IPS DF 6.9 (cell line): ENCODE measurements around the gene SLC10A7.

Source experiments
- DNase-seq: peaks from one replicate; pipeline ENCODE4 v3.0.0-alpha.2; 2013; ENCODE audit warnings: low read depth, low spot score
- H3K27ac ChIP-seq: one replicate; pipeline ENCODE4 v1.5.1; 2013; ENCODE audit warnings: low read length, control low read depth
- H3K27me3 ChIP-seq: 2 replicates; pipeline ENCODE4 v1.6.1; 2013; ENCODE audit warnings: mild to moderate bottlenecking, low read length; ENCODE audit not compliant: control insufficient read depth, insufficient read depth
- H3K36me3 ChIP-seq: 2 replicates; pipeline ENCODE4 v1.6.1; 2013; ENCODE audit warnings: low read length; ENCODE audit not compliant: control insufficient read depth, insufficient read depth
- H3K4me1 ChIP-seq: 2 replicates; pipeline ENCODE4 v1.6.1; 2013; ENCODE audit warnings: low read length; ENCODE audit not compliant: control insufficient read depth, insufficient read depth
- H3K4me3 ChIP-seq: 2 replicates; pipeline ENCODE4 v1.5.1; 2013; ENCODE audit warnings: mild to moderate bottlenecking, low read length
- H3K9me3 ChIP-seq: 2 replicates; pipeline ENCODE4 v1.6.1; 2013; ENCODE audit warnings: low read length, inconsistent platforms; ENCODE audit not compliant: control insufficient read depth, insufficient read depth
- WGBS: extraction: QIAGEN DNeasy Blood & Tissue Kit; methylation state at CpG from one replicate; pipeline ENCODE4 v1.1.7; 2013; ENCODE audit warnings: mixed read lengths, missing lambda C conversion rate; ENCODE audit not compliant: insufficient read length, insufficient coverage; 5-methylcytosine and 5-hydroxymethylcytosine counted together

The SLC10A7 gene

DNA sequence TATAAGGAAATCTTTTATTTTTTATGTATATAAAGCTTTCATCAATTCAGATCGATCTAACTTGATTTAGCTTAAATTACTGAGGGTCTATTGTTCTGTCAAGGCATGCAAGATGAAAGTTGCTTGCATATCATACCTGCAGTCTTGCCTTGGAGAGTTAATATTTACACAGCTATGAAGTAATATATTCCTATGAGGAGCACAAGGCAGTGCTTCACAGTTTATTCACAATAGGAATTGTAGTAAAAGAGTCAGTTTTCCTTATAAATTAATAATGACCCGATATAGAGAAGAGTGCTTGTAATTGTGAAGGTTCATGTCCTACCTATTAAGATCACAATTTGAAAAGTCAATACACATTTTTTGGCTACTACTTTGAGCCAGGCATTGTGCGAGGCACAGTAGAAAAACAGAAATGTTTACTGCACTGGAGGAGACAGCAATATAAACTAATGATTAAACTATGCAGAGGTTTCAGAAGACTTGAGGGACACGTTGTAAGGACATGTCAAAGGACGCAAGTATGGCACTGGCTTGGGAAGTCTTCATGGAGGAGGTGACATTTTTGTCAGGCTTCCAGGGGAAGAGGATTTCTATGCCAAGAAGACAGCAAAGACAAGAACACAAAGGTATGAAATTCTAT lies 268.6 kb downstream of the SLC10A7 start:
- no CpG with 5 or more reads among the region's 5 CpGs for WGBS
- no peaks in the 10 kb centered on the region for H3K36me3 ChIP-seq
- H3K27me3 ChIP-seq: no peaks in the 10 kb centered on the region
- no peak overlapping the region for H3K27ac ChIP-seq
- no peak for DNase-seq
- no peaks in the 10 kb centered on the region for H3K9me3 ChIP-seq
- H3K4me3 ChIP-seq: no peak overlapping the region
- no peaks in the 10 kb centered on the region for H3K4me1 ChIP-seq

GRCh38 chr4:146247356-146247755 lies 274.4 kb downstream of the SLC10A7 start:
- no CpG with 5 or more reads among the region's 2 CpGs for WGBS
- Histone ChIP-seq H3K27ac (no peak overlapping the region), H3K4me3 (no peak overlapping the region), H3K36me3 (no peaks in the 10 kb centered on the region), H3K27me3 (no peaks in the 10 kb centered on the region), H3K4me1 (peaks cover 2% of the 10 kb centered on the region; the same call in 1 of the 2 replicates), H3K9me3 (no peaks in the 10 kb centered on the region)
- no peak for DNase-seq

DNA sequence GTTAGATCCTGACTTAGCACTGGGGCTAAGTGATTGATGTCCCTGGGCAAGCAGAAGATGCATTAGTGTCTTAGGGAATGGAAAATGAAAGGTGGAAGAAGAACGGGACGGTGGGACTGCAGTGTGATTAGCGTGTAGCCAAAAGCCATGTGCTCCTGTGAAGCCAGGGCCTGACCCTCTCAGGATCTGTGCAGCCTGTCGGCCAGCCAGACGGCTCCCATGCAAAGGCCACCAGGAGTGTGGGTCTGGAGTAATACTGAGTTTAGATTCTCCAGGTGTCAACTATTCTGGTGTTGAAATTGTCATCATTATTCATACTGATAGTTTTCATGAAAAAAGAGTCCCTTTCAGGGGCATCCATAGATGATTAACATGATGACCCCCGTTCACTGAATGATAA lies 275.4 kb downstream of the SLC10A7 start:
- no peak overlapping the region for H3K4me3 ChIP-seq
- no peak overlapping the region for H3K27ac ChIP-seq
- no CpG with 5 or more reads among the region's 6 CpGs for WGBS
- no peaks in the 10 kb centered on the region for H3K9me3 ChIP-seq
- peaks cover 5% of the 10 kb centered on the region; the same call in 1 of the 2 replicates for H3K4me1 ChIP-seq
- no peaks in the 10 kb centered on the region for H3K36me3 ChIP-seq
- H3K27me3 ChIP-seq: no peaks in the 10 kb centered on the region
- no peak for DNase-seq

- Histone ChIP-seq H3K4me3 (no peak overlapping the region), H3K27me3 (no peaks in the 10 kb centered on the region), H3K36me3 (no peaks in the 10 kb centered on the region), H3K4me1 (peaks cover 5% of the 10 kb centered on the region; the same call in 1 of the 2 replicates), H3K27ac (no peak overlapping the region), H3K9me3 (no peaks in the 10 kb centered on the region)
- DNase-seq: no peak
- WGBS: no CpG with 5 or more reads among the region's 4 CpGs
Observed at GRCh38 chr4:146245850-146246249, 275.9 kb downstream of the SLC10A7 start.

DNA sequence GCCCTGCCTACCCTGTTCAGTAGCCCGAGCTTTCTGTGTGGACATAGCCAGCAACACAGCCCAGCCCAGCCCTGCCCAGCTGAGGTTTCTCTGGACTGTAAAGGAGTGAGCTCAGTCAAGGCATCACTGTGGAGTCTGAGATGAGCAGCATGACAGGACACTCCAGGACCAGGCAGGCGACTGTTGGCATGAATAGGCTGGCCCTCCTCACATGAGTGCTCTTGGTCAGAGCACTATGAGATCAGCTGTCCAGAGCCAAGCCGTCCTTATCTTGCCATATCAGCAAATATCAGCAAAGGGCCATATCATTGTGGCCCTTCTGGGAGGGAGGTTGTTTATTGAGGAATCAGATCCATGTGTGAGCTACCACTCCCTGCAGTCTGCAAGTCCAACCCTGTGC lies 276.5 kb downstream of the SLC10A7 start:
- Histone ChIP-seq H3K4me3 (no peak overlapping the region), H3K36me3 (no peaks in the 10 kb centered on the region), H3K27ac (no peak overlapping the region), H3K4me1 (peaks cover 5% of the 10 kb centered on the region; the same call in 1 of the 2 replicates), H3K27me3 (no peaks in the 10 kb centered on the region), H3K9me3 (no peaks in the 10 kb centered on the region)
- no peak for DNase-seq
- WGBS: no CpG with 5 or more reads among the region's 3 CpGs

DNA sequence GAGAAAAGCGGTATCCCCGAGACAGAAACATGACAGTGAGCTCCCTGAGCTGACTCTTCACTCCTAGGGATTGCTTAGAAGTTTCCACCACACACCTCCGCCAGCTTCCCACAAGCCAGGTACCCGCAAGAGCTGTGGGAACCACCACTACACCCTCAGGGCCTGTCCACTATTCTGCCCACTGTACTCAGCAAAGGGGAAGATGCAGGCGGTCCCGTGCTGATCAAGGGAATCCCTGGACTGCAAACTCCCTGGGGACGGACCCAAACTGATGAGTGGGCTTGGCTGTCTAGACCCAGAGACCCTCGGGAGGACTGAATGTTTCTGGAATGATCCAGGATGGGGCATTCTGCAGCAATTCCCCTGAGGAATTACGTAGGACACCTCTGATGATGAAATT lies 277.2 kb downstream of the SLC10A7 start:
- Histone ChIP-seq H3K27ac (no peak overlapping the region), H3K4me1 (peaks cover 5% of the 10 kb centered on the region; the same call in 1 of the 2 replicates), H3K36me3 (no peaks in the 10 kb centered on the region), H3K4me3 (no peak overlapping the region), H3K27me3 (no peaks in the 10 kb centered on the region), H3K9me3 (no peaks in the 10 kb centered on the region)
- DNase-seq: no peak
- no CpG with 5 or more reads among the region's 9 CpGs for WGBS

DNA sequence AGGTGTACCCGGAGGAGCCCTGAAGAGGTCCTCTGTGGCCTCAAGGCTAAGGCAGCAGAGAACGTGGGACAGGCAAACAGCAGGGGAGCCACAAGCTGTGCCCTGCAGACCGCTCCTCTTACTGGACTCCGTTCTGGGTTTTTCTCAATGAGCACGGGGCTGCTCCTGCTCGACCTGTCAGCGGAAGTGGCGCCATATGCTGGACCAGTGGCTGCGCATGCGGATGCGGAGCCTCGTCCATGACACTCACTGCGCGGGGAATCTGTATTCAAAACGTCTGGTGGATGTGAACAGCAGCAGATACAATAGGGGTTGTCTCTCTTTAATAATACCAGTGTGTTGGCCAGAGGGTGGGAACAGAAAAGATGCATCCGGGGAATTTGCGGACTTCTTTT lies 277.9 kb downstream of the SLC10A7 start:
- Histone ChIP-seq H3K36me3 (no peaks in the 10 kb centered on the region), H3K9me3 (no peaks in the 10 kb centered on the region), H3K27me3 (no peaks in the 10 kb centered on the region), H3K4me1 (peaks cover 5% of the 10 kb centered on the region; the same call in 1 of the 2 replicates), H3K4me3 (no peak overlapping the region), H3K27ac (no peak overlapping the region)
- no CpG with 5 or more reads among the region's 17 CpGs for WGBS
- DNase-seq: no peak

DNA sequence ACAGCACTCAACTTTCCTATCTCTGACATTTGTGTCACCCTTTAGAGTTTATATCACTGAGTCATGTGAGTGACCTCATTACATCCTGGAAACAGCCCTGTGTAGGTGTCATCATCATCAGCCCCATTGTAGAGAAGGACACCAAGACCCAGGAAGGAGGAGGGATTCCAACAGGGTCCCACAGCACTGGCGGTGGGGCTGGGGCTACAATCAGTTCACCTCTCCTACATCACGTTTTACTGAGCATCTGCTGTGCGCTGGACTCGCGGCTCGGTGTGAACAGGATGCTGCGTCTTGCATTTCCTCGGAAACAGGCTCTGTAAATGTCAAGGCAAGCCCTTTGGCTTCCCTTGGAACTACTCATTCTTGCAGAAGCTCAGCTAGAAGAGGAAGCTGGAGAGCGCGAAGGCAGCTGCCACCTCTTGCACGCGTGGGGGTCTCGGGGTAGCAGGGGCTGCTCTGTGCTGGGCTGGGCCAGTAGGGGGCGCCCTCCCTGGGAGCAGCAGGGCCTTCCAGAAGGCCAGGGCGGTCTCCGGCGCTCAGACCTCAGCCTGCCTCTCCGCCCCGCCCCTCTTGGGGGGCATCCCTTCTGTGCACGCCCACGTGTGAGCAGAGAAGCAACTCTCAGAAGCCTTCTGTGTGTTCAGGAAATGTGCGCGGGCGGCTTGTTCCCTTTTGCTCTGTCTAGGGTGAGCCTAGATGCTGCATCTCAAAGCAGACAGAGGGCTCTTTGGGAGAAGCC lies 278.4 kb downstream of the SLC10A7 start:
- H3K9me3 ChIP-seq: no peaks in the 10 kb centered on the region
- WGBS: no CpG with 5 or more reads among the region's 24 CpGs
- DNase-seq: no peak
- H3K4me3 ChIP-seq: no peak overlapping the region
- H3K27me3 ChIP-seq: no peaks in the 10 kb centered on the region
- no peak overlapping the region for H3K27ac ChIP-seq
- H3K4me1 ChIP-seq: peaks cover 5% of the 10 kb centered on the region; the same call in 1 of the 2 replicates
- H3K36me3 ChIP-seq: no peaks in the 10 kb centered on the region

- no CpG with 5 or more reads among the region's 3 CpGs for WGBS
Observed at GRCh38 chr4:146238107-146238506, 283.6 kb downstream of the SLC10A7 start.

DNA sequence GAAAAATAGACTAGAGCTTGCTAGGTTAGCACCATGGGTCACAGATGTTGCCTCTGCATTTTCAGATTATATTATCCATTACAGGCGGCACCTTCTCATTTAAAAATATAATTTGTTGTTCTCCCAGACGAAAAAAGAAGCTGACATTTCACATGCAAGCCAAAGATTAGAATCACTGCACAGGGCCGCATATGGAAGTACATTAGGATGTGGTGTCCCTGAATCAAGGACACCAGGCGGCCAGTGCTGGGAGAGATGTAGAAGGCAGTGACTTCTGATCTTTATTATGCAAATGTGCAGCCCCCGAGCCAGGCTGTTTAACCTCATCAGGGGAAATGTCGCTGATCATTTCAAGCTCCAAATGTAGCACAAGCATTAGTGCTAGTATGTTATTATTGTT lies 284.6 kb downstream of the SLC10A7 start:
- H3K4me1 ChIP-seq: 0 out of 2 replicates have a peak, but pooled peaks cover 2% of the 10 kb centered on the region
- H3K36me3 ChIP-seq: no peaks in the 10 kb centered on the region
- H3K9me3 ChIP-seq: no peaks in the 10 kb centered on the region
- H3K27me3 ChIP-seq: no peaks in the 10 kb centered on the region
- no peak overlapping the region for H3K27ac ChIP-seq
- no CpG with 5 or more reads among the region's 6 CpGs for WGBS
- no peak overlapping the region for H3K4me3 ChIP-seq
- no peak for DNase-seq

More at GRCh38 chr4:146238107-146238506, 283.6 kb downstream of the SLC10A7 start:
- Histone ChIP-seq H3K27ac (no peak overlapping the region), H3K36me3 (no peaks in the 10 kb centered on the region), H3K9me3 (no peaks in the 10 kb centered on the region), H3K4me1 (peaks cover 3% of the 10 kb centered on the region; the same call in 1 of the 2 replicates), H3K27me3 (no peaks in the 10 kb centered on the region), H3K4me3 (no peak overlapping the region)
- no peak for DNase-seq
